K562 (cell line): ENCODE measurements around the gene DAPK1. TPM values are rescaled to one million over a fixed set of nuclear protein-coding genes. Genes with fewer than 3 reads are reported as not detected.

Experiments used
- ASH1L ChIP-seq: fragments of 450-650 bp; IDR thresholded peaks from 2 replicates; pipeline ENCODE4 v1.6.1; 2018; ENCODE audit warnings: borderline replicate concordance, mild to moderate bottlenecking, low read depth; ENCODE audit not compliant: partially characterized antibody
- ATF6 ChIP-seq: sonication (generic); formaldehyde crosslinking; IDR thresholded peaks from 2 replicates; pipeline ENCODE4 v1.4.0; 2020; ENCODE audit warnings: mild to moderate bottlenecking, missing genetic modification reagents
- BMI1 ChIP-seq: fragments of 150-350 bp; IDR thresholded peaks from 2 replicates; pipeline ENCODE4 v1.6.1; 2014; ENCODE audit warnings: low read length
- CCAR2 ChIP-seq: fragments of 200-400 bp; formaldehyde crosslinking; IDR thresholded peaks from 2 replicates; pipeline ENCODE4 v1.6.1; 2017; ENCODE audit warnings: mild to moderate bottlenecking, low read depth, low read length
- DMBX1 ChIP-seq: fragments of 250-450 bp; sonication (Bioruptor Pico); IDR thresholded peaks from 2 replicates; pipeline ENCODE4 v1.8.0; 2022; ENCODE audit warnings: inconsistent platforms, mild to moderate bottlenecking, moderate library complexity, borderline replicate concordance
- E2F4 ChIP-seq: sonication (generic); formaldehyde crosslinking; IDR thresholded peaks from 2 replicates; pipeline ENCODE4 v1.8.0; 2022; ENCODE audit warnings: mild to moderate bottlenecking, low read depth, missing genetic modification reagents
- KDM1A ChIP-seq, 2 experiments: fragments of 450-650 bp; IDR thresholded peaks; 2 replicates each; pipeline ENCODE4 v1.6.1; 2016; ENCODE audit warnings: mild to moderate bottlenecking in 2 of 2
- L3MBTL2 ChIP-seq: fragments of 450-650 bp; IDR thresholded peaks from 2 replicates; pipeline ENCODE4 v1.6.1; 2016; ENCODE audit warnings: mild to moderate bottlenecking, moderate library complexity
- LEF1 ChIP-seq: fragments of 450-650 bp; IDR thresholded peaks from 2 replicates; pipeline ENCODE4 v1.6.1; 2016; ENCODE audit warnings: mild to moderate bottlenecking
- MYBL2 ChIP-seq, 2 experiments: fragments of 450-650 bp in 1 of 2; sonication (generic) in 1 of 2; formaldehyde crosslinking in 1 of 2; IDR thresholded peaks; 2 replicates each; pipeline versions ENCODE4 v1.6.1 to v1.8.1; 2017 to 2022; ENCODE audit warnings: borderline replicate concordance in 1 of 2, inconsistent platforms in 1 of 2, low read depth in 1 of 2, mild to moderate bottlenecking in 1 of 2, missing genetic modification reagents in 1 of 2, moderate library complexity in 1 of 2
- MYC ChIP-seq, 2 experiments: fragments of 250-450 bp in 1 of 2; sonication (Bioruptor Pico) in 1 of 2; IDR thresholded peaks; 2 replicates each; pipeline versions ENCODE4 v1.5.1 to v1.6.1; 2012 to 2021; ENCODE audit warnings: low read depth in 2 of 2, borderline replicate concordance in 1 of 2, improper control_type of control experiment in 1 of 2, low read length in 1 of 2, mild to moderate bottlenecking in 1 of 2, moderate library complexity in 1 of 2
- NR1H2 ChIP-seq: sonication (generic); formaldehyde crosslinking; IDR thresholded peaks from 2 replicates; pipeline ENCODE4 v1.4.0; 2020; ENCODE audit warnings: mild to moderate bottlenecking, missing genetic modification reagents
- NR3C1 ChIP-seq: sonication (generic); formaldehyde crosslinking; IDR thresholded peaks from 2 replicates; pipeline ENCODE4 v1.8.1; 2022; ENCODE audit warnings: missing genetic modification reagents
- PHTF2 ChIP-seq: fragments of 250-450 bp; sonication (Bioruptor Pico); IDR thresholded peaks from 2 replicates; pipeline ENCODE4 v1.5.0; 2021; ENCODE audit warnings: mild to moderate bottlenecking
- RCOR1 ChIP-seq, 2 experiments: IDR thresholded peaks; 2 replicates each; pipeline ENCODE4 v1.6.1; 2012; ENCODE audit warnings: low read depth in 2 of 2, low read length in 2 of 2, borderline replicate concordance in 1 of 2, improper control_type of control experiment in 1 of 2
- RFX1 ChIP-seq: fragments of 450-650 bp; IDR thresholded peaks from 2 replicates; pipeline ENCODE4 v1.6.1; 2016; ENCODE audit warnings: mild to moderate bottlenecking, moderate library complexity
- SIRT6 ChIP-seq: IDR thresholded peaks from one replicate; pipeline ENCODE4 v1.6.1; 2012; ENCODE audit warnings: low read depth, mild to moderate bottlenecking, control low read depth, inconsistent platforms, low read length, moderate library complexity
- SMARCA4 ChIP-seq: fragments of 450-650 bp; IDR thresholded peaks from 2 replicates; pipeline ENCODE4 v1.6.1; 2016
- TGIF2 ChIP-seq: sonication (generic); formaldehyde crosslinking; IDR thresholded peaks from 2 replicates; pipeline ENCODE4 v1.8.1; 2022; ENCODE audit warnings: mild to moderate bottlenecking, missing genetic modification reagents, moderate library complexity
- XRCC5 ChIP-seq: fragments of 200-400 bp; formaldehyde crosslinking; IDR thresholded peaks from 2 replicates; pipeline ENCODE4 v1.6.1; 2017; ENCODE audit warnings: low read depth, mild to moderate bottlenecking, low read length
- ZNF436 ChIP-seq: fragments of 250-450, 450-650 bp; sonication (Bioruptor Pico); formaldehyde crosslinking; IDR thresholded peaks from 2 replicates; pipeline ENCODE4 v1.7.0; 2020; ENCODE audit warnings: mild to moderate bottlenecking
- ZNF717 ChIP-seq: fragments of 250-450 bp; sonication (Bioruptor Pico); IDR thresholded peaks from 2 replicates; pipeline ENCODE4 v1.5.0; 2021
- polyA plus RNA-seq, 8 experiments: library from polyadenylated mRNA; depleted of rRNA in 4 of 8; stranded (reverse) in 5 of 8; unstranded in 3 of 8; fragments of >200 nt; fragmentation: Nextera tagmentation in 2 of 8; fragmentation: Illumina TruSeq in 1 of 8; extraction: Ambion mirVana in 2 of 8; extraction: Trizol in 1 of 8; gene quantifications; 2 replicates each; pipeline versions ENCODE4 v1.2.1 to v1.2.3, GENCODE V29; 2011 to 2014; ENCODE audit warnings: inconsistent platforms in 1 of 8, missing spikeins in 1 of 8
- total RNA-seq, 7 experiments: library from RNA; depleted of rRNA in 6 of 7; stranded (reverse); fragments of >200 nt in 6 of 7; fragmentation: Illumina TruSeq in 2 of 7; extraction: Trizol in 2 of 7; gene quantifications; 2 replicates each; pipeline versions ENCODE4 v1.2.1 to v1.2.3, GENCODE V29; 2011 to 2021; ENCODE audit warnings: low replicate concordance in 1 of 7
- TF ChIP-seq, protein P1 (sequence below): sonication (generic); formaldehyde crosslinking; IDR thresholded peaks from 2 replicates; pipeline ENCODE4 v1.9.0; 2022; ENCODE audit warnings: mild to moderate bottlenecking, missing genetic modification reagents

The DAPK1 gene
- total and polyA plus RNA-seq, 9 of the 15 experiments (the other 6 are each of a cell fraction or from before 2014, with no cell fraction given), result 1.7 to 26.4 (median 15.8) TPM

DNA sequence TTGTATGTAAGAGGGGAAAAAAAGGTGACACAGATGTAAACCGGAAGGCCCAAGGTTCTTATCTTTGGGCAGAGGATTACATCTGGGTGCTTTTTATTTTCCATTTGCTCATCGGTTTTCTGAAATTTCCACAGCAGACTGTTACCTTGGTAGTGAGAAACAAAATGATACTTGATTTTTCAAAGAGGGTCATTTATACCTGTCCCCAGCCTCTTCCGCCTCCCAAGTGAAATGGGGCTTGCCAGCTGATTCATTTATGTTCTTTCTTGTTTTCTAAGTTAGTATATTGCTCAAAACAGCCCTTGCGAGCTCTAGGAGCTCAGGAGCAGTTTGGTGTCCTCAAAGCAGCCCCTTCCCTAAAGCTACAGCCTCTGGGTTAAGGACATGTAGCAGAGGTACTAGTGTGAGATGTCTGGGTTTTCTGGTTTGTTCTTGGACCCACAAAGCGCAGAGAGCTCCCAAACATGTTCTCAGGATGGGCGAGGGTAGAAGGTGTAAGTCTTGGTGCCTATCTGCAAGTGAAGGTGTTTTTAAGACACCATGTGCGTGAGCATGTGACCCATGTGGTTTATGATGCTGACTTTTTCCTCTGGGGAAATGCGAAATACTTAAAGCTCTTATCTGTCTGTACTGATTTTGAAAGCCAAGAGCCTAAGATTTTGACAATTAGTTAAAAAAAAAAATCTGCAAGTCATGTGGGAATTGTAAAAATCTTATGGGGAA, 38.3 kb downstream of the DAPK1 start (continued):
- TF ChIP-seq E2F4 (no peak), XRCC5 (no peak), CCAR2 (no peak), MYBL2 (IDR thresholded peaks at IDR 0.05; ENCODE audit: low read depth) (no peak), MYBL2 (CRISPR knock-in tag; IDR thresholded peaks at IDR 0.05; ENCODE audit: borderline replicate concordance) (no peak), LEF1 (0 out of 2 replicates have a peak, but pooled peaks have one; percentile 40), KDM1A (IDR thresholded peaks at IDR 0.05) (peak; percentile 28 to 29; a peak in 2 of 4 replicates), RFX1 (0 out of 2 replicates have a peak, but pooled peaks have one; percentile 13), TGIF2 (CRISPR knock-in tag) (no peak), ASH1L (no peak), L3MBTL2 (peak; percentile 75), ZNF436 (CRISPR knock-in tag) (no peak), PHTF2 (CRISPR knock-in tag) (no peak), DMBX1 (CRISPR knock-in tag) (no peak), BMI1 (no peak), NR3C1 (CRISPR knock-in tag) (no peak), ATF6 (CRISPR knock-in tag) (no peak), NR1H2 (CRISPR knock-in tag) (no peak), SIRT6 (no peak), SMARCA4 (0 out of 2 replicates have a peak, but pooled peaks have one; percentile 17), MYC (IDR thresholded peaks at IDR 0.05; ENCODE audit: low read depth, low read length) (peak; percentile 60; the same call in 1 of the 2 replicates), MYC (CRISPR knock-in tag; IDR thresholded peaks at IDR 0.05; ENCODE audit: borderline replicate concordance, low read depth) (no peak), ZNF717 (CRISPR knock-in tag) (no peak), RCOR1 (IDR thresholded peaks at IDR 0.05; ENCODE audit: borderline replicate concordance in 1 of 2, low read depth in 2 of 2, low read length in 2 of 2) (peak in 1 of 2 experiments; percentile 57; a peak in 1 of 4 replicates)
- TF ChIP-seq, protein P1, sequence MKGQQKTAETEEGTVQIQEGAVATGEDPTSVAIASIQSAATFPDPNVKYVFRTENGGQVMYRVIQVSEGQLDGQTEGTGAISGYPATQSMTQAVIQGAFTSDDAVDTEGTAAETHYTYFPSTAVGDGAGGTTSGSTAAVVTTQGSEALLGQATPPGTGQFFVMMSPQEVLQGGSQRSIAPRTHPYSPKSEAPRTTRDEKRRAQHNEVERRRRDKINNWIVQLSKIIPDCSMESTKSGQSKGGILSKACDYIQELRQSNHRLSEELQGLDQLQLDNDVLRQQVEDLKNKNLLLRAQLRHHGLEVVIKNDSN (CRISPR knock-in tag), result no peak; the same call in 1 of the 2 replicates
